Hepatocyte (in vitro differentiated cells): ENCODE data around the gene NVL.

Experiments
- EZH2 ChIP-seq: fragments of 200-600 bp; sonication (generic); IDR thresholded peaks from 2 replicates; pipeline ENCODE4 v1.6.1; 2016; ENCODE audit warnings: antibody characterized with exemption, mild to moderate bottlenecking, borderline replicate concordance
- EZH2phosphoT487 ChIP-seq: fragments of 200-600 bp; sonication (generic); IDR thresholded peaks from one replicate; pipeline ENCODE4 v1.6.1; 2018; ENCODE audit warnings: antibody characterized with exemption, mild to moderate bottlenecking, low read depth, moderate library complexity; ENCODE audit not compliant: unreplicated experiment, severe bottlenecking
- TF ChIP-seq, protein P1 (sequence below): fragments of 200-600 bp; sonication (generic); IDR thresholded peaks from 2 replicates; pipeline ENCODE4 v1.5.1; 2016; ENCODE audit warnings: antibody characterized with exemption, mild to moderate bottlenecking; ENCODE audit not compliant: poor library complexity

DNA sequence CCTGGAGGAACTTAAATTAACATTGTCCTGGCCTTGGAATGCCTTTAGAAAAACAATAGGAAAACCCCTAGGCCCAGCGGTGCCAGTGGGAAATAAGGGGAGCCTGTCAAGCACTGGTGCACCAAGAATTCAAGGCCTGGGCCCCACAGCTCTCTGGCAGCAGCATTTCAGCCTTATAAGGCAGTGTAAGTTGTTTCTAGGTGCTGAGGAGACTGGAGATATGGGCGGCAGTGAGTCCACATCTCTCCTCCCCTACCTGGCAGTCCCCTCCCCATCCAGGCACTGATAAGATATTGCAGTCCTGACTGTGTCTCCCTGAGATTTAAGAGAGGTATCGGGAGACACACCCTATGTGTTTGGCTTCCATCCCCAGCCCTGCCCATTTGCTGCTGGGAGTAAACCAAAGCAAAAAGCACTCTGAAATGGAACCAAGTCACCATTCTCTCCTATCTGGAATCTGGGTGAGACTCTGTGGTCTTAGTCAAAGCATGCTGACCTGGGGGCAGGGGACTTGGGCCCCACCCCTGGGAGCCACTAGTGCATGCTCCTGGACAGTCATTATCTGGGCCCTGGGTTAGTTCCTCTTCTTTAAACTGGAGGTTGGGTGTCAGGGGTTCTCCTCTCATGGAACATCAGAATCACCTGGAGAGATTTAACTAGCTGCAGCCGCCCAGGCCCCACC is 116.4 kb downstream of the NVL start:
- TF ChIP-seq, protein P1, sequence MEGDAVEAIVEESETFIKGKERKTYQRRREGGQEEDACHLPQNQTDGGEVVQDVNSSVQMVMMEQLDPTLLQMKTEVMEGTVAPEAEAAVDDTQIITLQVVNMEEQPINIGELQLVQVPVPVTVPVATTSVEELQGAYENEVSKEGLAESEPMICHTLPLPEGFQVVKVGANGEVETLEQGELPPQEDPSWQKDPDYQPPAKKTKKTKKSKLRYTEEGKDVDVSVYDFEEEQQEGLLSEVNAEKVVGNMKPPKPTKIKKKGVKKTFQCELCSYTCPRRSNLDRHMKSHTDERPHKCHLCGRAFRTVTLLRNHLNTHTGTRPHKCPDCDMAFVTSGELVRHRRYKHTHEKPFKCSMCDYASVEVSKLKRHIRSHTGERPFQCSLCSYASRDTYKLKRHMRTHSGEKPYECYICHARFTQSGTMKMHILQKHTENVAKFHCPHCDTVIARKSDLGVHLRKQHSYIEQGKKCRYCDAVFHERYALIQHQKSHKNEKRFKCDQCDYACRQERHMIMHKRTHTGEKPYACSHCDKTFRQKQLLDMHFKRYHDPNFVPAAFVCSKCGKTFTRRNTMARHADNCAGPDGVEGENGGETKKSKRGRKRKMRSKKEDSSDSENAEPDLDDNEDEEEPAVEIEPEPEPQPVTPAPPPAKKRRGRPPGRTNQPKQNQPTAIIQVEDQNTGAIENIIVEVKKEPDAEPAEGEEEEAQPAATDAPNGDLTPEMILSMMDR = no peak
- TF ChIP-seq EZH2 (no peak), EZH2phosphoT487 (no peak)
